GM10847 (cell line): ENCODE measurements around the gene VMP1.

Experiments
- POLR2A ChIP-seq: IDR thresholded peaks from 2 replicates; pipeline ENCODE4 v1.6.1; 2011; ENCODE audit not compliant: insufficient read length; ENCODE audit errors: extremely low read depth

The VMP1 gene

DNA sequence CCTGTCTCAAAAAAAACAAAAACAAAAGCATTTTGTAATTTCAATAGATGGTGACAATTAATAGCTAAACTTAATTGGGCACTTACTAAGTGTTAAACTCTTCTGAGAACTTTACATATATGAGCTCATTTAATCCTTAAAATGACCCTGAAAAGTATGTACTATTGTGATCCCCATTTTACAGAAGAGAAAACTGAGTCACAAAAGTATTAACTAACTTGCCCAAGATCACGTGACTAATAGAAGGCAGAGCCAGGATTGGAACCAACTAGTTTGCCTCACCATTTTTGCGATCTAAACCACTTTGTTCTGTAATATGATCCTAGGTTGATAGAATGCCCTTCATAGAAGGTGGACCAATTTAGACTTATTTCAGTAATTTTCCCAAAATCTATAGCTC lies 26.2 kb downstream of the VMP1 start:
- no peak for TF ChIP-seq POLR2A

- TF ChIP-seq POLR2A = no peak
These were observed 26.8 kb downstream of the VMP1 start for GRCh38 chr17:59734226-59734625.

DNA sequence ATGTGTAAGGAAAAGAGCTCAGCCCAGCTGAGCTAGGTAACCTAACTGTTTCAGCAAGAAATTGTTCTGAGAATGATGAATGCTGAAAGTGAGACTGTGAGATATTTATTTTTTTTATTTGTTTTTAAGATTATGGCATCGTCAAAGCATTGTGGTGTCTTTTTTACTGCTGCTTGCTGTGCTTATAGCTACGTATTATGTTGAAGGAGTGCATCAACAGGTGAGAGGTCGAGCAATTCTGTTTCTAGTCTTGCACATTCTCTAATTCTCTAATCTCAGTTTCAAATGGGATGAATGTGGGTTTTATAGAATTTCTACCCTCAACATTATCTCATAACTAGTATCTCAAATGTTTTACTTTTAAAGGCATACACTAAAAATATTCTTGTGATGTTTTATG lies 29.9 kb downstream of the VMP1 start:
- TF ChIP-seq POLR2A = no peak

DNA sequence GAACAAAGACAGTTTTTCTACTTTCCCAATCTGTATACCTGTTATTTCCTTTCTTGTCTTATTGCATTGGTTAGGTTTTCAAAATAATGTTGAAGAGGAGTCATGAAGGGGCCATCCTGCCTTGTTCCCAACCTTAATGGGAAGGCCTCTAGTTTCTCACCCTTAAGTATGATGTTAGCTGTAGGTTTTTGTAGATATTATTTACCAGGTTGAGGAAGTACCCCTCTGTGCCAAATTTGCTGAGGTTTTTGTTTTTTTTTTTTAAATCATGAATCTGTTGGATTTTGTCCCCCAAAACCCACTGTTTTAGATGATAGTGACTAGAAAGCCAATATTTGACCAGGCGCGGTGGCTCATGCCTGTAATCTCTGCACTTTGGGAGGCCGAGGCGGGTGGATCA lies 36.4 kb downstream of the VMP1 start:
- TF ChIP-seq POLR2A = no peak

DNA sequence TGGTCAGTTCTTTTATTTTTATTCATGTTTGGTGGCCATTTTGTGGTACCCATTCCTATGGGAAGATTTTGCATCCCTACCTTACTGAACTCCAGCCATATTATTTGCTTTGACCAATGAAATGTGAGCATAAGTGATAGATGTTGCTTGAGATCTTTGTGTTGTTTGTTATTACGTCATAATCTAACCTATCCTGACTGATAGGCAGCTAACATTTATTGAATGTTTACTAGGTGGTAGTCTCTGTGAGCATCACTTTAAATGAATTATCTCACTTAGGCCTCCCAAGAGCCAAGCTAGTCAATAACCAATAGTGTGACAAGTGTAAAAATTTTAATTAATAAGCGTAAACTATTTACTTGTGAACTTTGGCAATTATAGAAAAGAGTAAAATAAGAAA lies 37.6 kb downstream of the VMP1 start:
- no peak for TF ChIP-seq POLR2A

DNA sequence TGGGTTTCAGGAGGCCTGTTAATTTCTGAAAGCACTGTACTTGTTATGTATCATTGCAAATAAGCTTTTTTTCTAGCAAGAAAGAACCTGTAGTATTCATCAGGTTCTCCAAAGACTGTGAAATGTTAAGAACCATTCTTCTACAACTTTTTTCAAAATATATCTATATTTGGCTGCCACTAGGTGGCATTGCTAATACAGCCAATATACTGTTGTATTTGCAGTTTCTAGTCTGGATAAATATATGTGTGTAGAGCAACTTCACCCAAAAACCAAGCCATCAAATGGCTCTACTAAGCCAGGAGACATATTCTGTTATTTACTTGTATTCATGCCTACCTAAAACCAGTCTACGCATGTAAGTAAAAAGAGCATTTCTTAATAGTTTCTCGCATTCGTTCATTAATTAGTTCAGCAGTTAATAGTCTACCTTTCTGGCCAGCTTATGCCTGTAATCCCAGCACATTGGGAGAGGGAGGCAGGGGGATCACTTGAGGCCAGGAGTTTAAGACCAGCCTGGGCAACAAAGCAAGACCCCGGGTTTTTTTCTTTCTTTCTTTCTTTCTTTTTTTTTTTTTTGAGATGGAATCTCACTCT lies 39.5 kb downstream of the VMP1 start:
- TF ChIP-seq POLR2A = no peak

DNA sequence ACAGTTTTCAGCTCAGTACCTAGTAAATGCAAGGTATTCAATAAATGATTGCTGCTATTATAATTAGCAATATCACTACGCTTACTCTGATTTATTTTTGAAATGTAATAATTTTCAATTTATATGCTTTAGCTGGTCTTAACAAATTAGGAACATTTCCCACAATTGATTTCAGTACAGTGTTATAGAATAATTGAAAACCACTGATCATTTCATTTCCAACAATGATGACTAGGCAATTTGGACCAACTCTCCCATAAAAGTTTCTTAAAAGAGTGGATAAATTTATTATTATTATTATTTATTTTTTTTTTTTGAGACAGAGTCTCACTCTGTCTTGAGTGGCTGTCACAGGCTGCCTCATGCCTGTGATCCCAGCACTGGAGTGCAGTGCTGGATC lies 41.1 kb downstream of the VMP1 start:
- TF ChIP-seq POLR2A = no peak

- no peak for TF ChIP-seq POLR2A
These were observed 44.5 kb downstream of the VMP1 start for GRCh38 chr17:59751955-59752413.

- TF ChIP-seq POLR2A = no peak
These were observed 45.0 kb downstream of the VMP1 start for GRCh38 chr17:59752446-59752845.

DNA sequence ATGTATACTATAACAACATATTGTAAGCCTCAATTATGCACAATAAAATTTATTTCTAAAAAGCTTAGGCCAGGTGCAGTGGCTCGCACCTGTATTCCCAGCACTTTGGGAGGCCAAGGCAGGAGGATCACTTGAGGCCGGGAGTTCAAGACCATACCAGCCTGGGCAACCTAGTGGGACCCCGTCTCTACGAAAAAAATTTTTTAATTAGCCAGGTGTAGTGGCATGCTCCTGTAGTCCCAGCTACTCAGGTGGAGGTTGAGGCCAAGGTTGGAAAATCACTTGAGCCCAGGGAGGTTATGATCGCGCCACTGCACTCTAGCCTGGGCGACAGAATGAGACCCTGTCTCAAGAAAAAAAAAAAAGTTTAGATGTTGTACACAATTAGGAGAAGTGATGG lies 45.5 kb downstream of the VMP1 start:
- TF ChIP-seq POLR2A = no peak

DNA sequence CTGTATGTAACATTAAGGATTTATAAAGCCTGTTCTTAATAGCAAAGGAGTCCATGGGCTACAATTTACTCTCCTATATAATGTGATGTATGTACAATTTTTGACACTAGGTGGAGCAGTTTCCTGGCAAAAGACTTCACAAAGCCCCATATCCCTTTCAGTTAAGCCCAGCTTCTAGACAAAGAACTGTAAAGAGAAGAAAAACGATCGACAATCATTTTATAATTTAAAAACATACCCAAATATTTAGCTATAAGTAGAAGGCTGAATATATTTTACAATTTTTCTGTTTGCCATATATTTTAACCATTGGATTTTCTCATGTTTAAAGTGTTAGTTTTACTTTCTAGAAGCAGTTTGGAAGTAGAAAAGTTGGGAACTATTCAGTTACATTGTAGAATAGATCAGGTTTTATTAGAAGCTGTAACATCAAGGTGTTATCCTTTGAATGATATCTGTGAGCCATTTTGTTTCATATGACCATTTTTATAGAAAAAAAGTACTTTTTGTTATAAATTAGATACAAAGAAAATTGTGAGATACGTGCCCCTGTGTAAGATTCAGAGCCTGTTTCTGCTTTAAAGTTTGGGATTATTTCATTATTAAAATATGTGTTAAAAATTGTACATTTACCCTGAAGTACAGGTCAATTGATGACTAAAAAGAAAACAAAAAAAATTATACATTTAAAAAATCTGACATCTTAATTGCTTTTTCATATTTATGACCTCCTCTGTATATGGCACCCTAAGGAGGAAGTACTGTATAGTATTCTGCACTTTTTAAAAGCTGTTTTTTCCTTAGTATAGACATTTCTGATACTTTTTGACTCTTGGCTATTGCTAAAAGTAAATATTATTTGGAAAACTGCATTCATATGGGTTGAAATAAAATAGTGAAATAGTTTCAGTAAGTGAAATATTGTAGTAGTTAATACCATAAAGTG lies 46.3 kb downstream of the VMP1 start:
- no peak for TF ChIP-seq POLR2A

DNA sequence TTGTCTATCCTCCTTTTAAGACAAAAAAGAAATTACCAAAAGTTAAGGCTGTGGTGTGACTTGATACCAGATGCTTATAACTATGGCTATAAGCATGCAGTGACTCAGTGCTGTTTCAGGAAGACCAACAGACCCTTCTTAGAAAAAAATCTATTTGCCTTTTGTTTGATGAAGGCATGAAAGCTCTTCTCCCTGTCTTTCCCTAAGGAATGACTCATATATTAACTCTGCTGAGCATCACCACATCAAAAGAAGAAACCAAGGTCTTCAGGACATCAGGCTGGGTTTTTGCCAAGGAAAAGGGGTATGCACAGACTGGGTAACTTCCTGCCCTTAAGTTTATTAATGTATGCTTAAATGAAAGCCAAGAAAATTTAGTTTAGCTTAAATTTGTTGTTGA lies 47.1 kb downstream of the VMP1 start:
- TF ChIP-seq POLR2A = no peak

GRCh38 chr17:59756236-59756818 lies 48.9 kb downstream of the VMP1 start:
- TF ChIP-seq POLR2A = no peak

GRCh38 chr17:59757043-59757442 lies 49.6 kb downstream of the VMP1 start:
- TF ChIP-seq POLR2A = no peak

DNA sequence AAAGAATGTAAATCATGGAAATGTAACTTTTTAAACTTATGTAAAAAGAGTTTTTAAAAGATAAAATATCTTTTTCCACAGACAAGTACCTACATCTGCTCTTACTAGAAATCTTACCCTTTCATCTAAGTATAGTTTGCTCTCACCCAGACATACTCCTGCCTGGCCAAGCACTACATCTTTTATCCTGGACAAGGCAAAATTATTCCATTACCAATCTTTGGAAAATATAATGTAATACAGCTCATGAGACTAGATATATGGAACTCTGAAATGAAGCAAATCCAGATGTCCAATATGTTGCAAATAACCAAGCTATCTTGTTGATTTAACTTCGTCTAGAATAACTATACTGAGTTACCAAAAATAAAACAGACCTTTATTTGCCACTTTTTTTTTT lies 50.0 kb downstream of the VMP1 start:
- TF ChIP-seq POLR2A = no peak

DNA sequence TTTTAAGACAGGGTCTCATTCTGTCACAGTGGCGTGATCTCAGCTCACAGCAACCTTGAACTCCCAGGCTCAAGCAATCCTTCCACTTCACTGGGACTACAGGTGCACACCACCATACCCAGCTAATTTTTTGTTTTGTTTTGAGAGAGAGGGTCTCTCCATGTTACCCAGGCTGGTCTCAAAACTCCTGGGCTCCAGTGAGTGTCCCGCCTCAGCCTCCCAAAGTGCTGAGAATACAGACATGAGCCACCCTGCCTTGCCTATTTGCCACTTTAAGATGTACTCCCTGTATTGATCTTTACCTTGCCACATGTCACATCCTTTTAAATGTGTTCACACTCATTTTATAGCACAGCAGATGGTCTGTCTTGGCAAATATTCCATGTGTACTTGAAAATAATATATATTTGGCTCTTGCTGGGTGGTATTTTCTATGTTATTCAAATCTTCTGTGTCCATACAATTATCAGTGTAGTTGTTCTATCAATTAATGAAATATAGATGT lies 50.5 kb downstream of the VMP1 start:
- TF ChIP-seq POLR2A = no peak
